GM03348 (cell line): Measurements from ENCODE around the gene ST6GAL1.
"Not testable (repeated sequence)": the region's sequence is repeated elsewhere in the genome, so short reads cannot be mapped to it uniquely, and the experiment has no call there.

ENCODE experiments used
- DNase-seq: peaks from one replicate; pipeline ENCODE4 v3.0.0; 2012; ENCODE audit warnings: low spot score

Gene ST6GAL1

DNA sequence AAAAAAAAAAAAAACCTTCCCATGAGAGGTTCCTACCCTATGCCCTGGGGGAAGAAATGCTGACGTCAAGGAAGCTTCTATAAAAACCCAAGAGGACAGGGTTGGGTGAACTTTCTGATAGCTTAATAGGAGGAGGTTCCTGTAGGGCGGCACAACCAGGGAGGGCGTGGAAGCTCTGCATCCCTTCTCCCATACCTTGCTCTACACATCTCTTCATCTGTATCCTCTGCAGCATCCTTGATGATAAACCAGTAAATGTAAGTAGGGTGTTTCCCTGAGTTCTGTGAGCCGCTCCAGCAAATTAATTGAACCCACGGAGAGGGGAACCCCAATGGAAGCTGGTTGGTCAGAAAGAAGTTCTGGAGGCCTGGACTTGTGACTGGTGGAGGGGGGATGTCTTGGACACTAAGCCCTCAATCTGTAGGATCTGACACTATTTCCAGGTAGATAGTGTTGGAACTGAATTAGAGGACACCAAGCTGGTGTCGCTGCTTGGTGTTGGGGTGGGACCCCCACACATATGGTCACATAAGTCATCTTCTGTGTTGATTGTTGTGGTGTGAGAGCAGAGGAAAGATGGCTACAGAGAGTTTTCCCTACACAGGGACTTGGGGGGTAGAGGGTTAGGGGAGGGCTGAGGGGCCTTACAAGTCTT, 91.5 kb downstream of the ST6GAL1 start:
- no peak for DNase-seq

DNA sequence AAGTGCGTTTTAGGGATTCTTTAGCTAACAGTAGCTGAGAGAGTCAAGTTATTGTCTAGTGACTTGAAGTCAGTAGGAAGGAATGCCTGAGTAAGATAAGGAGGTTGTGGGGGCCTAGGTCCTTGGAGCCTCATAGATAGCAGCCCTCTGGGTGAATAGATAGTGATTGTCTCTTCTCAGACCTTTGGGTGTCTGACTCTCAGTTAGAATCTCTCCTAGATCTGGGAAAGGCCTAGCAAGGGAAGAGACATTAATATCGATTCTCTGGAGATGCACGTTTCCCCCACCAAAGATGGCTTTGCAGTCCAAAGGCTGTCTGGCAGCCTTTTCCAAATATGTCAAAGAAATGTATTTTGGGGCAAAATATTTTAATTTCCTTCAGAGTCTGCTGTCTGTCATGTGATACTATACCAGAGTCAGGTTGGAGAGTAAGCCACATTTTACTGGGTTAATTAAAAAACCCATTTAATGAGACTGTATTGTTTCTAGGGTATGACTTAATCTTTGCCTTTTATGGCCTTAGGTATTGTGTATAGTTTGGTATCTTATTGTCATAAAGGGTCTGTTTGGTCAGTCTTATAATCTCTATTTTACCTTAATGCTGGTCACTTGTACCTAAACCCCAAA, 92.2 kb downstream of the ST6GAL1 start:
- no peak for DNase-seq

DNA sequence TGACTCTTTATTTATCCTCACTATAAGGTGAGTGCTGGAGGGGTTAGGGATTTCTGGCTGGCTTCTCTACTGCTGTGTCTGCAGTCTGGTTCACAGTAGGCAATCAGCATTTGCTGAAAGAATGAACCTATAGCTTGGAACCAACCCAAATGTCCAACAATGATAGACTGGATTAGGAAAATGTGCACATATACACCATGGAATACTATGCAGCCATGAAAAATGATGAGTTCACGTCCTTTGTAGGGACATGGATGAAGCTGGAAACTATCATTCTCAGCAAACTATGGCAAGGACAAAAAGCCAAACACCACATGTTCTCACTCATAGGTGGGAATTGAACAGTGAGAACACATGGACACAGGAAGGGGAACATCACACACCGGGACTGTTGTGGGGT, 93.0 kb downstream of the ST6GAL1 start:
- DNase-seq: not testable (repeated sequence)

DNA sequence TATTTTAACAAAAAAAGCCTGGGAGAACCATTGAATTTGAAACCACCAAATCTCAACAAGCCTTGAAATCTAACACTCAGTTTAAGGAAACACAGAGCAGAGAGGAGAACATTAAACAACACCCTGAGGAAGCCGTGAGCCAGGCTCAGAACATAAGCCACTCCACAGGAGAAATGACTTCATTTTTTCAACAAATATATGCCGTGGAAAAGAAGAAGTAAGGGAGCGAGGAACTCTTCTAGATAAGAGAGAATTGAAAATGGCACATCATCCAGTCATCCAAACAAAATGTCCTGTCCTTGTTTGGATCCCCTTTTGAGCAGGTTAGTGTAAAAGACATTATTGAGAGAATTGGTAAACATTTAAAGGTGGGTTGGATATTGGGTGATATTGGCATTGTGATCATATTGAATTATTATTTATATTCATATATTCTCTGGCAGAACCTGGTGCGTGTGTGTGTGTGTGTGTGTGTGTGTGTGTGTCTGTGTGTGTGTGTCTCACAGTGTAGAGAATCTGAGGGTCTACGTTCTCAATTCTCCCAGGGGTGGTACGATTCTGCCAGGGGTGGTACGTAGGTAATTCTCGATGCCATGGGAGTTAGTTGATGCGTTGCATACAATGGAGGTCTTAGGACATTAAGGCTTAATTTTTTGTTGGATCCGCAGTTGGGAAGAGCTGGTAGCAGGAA, 94.4 kb downstream of the ST6GAL1 start:
- no peak for DNase-seq

DNA sequence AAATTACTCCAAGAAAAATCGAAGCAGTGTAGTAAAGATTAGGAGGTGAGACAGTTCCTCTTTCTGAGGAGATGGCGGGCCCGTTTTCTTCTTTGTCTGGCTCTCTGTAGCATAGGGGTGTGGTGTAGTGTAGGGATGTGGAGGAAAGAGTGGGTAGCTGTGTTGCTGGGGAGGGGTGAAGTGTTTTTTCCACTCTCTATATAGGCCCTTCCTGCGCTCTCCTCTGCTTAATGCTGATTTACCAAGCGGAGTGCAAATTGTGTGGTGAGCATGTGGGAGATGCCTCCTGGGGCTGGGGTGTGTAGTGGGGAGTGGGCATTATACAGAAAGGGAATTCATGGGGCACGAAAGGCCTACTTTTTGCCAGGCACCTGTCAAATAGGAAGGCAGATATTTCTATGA, 94.9 kb downstream of the ST6GAL1 start:
- no peak for DNase-seq

DNA sequence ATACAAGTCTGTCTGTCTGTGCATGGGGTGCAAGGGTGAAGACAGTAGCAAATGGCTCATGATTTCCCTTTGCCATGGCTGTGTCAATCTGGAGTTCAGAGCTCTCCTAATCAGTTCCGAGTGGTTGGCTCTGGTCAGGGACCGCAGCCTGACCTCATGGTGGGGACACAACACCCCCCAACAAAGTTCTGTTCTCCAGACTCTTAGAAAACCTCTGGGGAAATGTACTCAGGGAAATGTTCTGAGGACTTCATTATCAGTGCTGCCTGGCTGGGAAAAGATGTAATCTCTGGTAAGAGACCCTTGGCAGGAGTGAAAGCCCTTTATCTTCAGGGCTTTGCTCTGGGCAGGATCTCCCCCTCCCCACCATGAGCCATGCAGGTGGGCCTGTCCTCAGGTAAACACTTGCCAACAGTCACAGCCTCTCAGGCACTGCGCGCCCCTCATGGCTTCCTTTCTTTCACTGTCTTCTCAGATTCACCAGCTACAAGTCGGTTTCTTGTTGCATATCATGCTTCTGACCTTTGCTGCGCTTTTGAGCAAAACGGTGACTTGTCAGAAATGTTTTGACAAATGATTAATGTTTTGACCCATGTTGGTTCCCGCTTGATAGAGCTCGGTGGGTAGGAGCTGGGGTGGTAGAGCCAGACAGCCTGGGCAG, 95.5 kb downstream of the ST6GAL1 start:
- no peak for DNase-seq

DNA sequence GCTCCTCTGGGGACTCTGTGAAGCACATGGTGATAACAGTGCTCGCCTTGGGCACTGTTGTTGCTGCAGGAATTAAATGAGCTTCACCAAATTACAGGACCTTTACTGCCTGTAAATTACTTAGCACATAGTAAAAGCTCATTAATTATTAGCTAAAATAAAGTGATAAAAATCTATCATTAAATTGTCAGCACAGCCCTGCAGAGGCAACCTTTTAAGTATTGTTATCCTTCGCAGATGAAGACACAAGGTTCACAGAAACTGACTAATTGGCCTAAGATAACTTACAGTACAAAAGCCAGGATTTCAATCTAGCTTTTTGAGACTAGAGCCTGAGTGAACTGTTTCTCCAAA, 96.0 kb downstream of the ST6GAL1 start:
- DNase-seq: no peak

DNA sequence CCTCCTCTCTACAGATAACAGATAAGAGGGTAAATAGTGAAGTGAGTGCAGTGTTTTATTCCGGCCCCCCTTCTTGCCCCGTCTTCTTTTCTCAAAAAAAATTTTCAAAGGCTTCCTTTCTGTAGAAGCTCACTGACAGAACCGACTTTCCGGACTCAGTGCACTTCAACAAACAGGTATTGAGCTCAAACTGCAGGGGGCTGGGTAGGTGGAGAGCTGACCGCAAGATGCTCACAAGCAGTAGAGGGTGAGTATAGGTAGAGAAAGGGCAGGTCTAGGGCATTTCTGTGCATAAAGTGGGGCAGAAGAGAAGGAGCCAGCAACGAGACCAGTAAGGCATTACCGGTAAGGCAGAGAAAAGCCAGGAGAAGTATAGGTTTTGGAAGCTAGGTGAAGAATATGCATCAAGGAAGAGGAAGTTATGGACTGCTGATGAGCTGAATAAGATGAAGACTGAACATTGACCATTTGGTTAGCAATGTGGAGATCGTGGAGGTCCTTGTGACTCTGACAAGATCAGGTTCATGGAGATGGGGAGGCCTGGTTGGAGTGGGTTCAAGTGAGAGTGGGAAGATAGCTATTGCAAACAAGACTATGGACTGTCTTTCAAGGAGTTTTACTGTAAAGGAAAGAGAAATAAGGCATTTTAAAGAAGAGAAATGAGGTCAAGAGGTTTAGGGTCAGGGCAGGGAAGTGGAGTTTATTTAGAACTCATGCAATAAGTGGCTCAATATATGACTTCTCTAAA, 97.4 kb downstream of the ST6GAL1 start:
- no peak for DNase-seq

DNA sequence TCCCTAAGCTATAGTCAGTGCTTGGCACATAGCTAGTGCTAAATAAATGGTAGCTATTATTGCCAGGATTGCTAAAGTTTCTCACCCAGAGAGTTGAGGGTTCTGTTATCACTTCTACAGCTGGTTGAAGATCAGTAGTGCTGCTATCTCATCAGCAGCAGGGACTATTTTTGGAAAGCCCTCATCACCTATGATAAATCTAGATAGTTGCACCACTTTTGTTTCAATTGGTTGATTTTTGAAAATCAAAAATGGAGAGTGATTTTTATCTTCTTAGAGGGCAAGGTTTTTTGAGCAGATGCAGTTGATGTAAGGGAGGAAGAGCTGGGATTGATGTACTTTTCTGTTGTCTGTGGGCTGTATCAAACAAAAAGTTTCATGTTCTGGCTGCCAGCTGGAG, 101.6 kb downstream of the ST6GAL1 start:
- no peak for DNase-seq

DNA sequence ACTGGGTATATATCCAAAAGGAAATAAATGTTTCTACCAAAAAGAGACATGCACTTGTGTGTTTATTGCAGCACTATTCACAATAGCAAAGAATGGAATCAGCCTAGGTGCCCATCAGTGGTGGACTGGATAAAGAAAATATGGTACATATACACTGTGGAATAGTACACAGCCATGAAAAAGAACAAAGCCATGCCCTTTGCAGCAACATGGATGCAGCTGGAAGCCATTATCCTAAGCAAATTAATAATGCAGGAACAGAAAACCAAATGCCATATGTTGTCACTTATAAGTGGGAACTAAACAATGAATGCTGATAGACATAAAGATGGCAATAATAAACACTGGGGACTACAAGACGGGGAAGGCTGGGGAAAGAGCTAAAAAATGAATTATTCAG, 106.1 kb downstream of the ST6GAL1 start:
- DNase-seq: no peak

DNA sequence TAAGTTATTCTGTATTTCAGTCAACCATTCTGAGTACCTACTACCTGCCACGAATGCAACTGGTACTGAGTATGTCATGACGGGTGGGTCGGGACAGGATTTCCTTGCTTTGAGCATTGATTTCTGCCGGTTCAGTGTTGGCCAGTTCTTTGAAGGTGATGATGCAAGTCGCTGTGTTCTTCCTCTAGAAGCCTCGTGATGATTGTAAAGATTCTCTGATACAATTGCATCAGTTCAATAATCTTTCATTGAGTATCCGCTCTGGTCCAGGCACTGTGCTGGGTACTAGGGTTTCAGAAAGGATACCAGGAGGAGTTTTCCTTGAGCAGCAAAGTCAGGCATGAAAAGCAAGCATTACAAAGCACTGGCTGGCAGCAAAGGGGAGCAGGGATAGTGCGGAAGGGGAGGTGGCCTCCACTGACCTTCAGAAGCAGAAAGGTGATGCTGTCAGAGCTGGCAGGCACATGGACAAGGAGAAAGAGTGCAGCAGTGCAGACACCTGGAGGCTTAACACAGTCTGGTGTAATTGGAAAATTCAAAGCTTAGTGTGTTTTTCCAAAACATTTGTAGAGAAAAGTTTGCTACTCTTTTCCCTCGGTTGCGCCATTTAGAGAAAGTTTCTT, 108.9 kb downstream of the ST6GAL1 start:
- no peak for DNase-seq

DNA sequence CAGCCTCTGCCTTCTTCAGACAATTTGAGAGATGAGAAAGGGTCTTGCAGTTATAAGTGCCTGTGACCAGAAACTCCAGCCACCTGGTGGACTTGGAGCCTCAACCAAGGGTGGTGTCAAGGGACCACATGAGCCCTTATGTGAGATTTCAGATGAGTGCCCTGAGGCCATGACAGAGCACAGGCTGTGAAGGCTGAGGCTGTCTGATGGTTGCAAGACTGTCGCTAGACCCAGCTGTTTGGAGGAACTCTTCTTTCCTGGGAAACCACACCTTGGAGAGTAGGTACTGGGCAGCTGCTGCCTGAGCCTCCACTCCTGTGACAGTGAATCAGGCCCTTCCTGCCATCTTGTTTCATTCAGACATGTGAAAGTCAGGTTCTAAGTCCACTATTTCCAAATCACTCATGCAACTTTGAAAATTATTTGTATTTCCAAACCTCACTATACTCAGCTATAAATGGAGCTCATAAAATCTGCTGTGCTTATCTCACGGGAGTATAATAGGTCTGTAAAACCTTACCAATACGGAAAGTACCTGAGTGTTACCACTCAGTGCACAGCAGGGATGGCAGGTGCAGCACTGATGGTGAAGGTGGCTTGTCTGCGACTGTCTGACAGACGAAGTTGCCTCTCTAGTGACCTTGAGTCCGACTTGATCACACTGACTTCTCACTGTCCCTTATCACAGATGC, 109.5 kb downstream of the ST6GAL1 start:
- DNase-seq: no peak

DNA sequence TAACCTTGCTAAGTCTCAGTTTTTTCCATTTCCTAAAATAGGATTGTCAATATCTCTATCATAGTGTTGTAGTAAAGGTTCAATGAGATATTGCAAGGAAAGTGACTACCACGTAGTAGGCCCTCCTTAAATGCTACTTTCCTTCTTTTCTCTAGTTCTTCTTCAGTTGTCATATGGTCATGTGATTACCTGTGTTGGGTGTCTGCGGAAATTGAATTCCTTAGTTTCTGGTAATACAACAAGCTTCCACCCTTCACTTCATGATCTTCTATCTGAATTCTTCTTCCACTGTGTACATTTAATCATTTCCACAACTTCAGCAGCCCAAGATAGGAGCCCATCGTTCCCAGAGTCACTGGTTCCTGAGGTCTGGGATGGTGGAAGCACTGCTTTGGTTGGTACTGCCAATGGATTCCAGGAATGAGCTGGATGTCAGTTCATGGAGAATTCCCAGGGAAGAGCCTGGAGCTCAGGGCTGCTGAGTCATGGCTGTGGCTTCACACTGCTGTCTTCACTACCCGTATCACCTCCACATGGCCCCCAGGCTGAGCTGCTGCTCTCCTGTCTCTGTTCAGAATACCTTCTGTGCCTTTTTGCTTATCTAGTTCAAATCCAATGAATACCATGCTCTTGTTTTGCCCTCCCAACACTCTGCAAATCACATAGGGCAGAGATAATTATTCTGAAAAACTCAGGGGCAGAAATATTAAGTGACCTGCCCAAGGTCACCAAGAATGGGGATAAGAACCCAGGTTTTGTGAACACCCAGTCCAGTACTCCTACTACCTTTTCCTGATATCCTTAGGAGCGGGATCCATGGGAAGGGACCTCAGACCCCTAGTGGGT, 110.4 kb downstream of the ST6GAL1 start:
- DNase-seq: peak; percentile 23

DNA sequence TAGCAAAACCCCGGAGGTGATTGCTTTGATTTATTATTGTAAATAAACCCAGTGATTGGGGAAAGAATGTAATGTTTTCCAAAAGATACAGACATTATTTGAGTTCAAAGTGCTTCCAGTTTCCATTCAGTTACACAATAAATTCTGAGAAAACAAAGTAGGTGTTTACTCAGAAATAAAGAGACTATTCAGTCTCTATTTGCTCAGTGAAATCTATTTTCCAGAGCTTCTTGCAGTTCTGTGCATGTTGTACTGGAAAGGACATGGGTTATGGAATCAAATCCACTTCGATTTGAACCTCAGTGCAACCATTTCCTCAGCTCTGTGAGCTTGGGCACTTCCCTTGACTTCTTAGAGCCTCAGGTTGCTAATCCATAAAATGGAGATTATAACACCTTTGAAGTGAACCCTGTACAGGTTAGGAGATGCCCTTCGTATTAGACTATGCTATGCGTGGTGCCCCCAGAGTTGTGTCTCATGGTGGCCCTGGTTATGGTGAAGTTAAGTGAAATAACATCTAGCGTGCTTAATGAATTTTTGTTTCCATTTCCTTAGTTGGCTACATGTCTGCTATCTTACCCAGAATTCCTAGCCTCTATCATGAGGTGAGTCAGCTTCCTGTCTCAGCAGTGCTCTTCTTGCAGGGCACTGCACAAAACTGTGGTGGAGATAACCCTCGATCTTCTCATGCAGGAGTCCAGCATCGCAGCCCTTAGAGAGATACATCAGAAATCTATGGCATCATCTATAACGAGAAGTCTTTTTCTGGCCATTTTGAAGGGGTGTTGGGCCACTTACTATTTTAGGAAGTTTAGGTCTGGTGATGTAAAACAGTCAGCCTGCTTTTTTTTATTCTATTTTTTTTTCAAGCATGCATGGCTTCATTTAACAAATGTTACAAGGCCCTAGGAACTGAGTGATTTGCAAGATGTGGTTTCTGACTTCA, 111.3 kb downstream of the ST6GAL1 start:
- DNase-seq: no peak

DNA sequence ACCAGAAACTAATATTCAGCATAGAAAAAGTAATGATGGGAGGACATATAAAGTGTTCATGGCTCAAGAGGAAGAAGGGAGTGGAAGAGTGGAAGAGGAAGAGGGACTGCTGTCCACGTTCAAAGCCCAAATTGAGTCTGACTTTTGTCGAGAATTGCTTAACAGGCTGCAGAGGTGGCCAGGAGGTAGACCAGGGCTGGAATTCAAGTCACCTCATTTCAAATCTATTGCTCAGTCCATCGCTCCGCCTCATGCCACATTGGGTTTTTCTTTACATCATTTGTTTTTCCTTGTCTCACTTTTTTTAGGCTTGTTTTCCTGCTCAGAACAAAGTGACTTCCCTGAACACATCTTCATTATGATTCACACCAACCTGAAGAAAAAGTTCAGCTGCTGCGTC, 112.0 kb downstream of the ST6GAL1 start:
- no peak for DNase-seq

DNA sequence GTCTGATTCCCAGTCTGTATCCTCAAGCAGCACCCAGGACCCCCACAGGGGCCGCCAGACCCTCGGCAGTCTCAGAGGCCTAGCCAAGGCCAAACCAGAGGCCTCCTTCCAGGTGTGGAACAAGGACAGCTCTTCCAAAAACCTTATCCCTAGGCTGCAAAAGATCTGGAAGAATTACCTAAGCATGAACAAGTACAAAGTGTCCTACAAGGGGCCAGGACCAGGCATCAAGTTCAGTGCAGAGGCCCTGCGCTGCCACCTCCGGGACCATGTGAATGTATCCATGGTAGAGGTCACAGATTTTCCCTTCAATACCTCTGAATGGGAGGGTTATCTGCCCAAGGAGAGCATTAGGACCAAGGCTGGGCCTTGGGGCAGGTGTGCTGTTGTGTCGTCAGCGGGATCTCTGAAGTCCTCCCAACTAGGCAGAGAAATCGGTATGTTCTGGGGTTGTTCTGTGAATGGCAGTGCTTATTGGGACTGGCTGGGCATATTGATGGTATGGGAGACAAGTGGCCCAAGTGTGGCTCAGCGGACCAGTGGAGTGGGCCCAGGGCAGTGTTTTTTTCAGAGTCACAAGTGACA, 112.6 kb downstream of the ST6GAL1 start:
- DNase-seq: no peak

DNA sequence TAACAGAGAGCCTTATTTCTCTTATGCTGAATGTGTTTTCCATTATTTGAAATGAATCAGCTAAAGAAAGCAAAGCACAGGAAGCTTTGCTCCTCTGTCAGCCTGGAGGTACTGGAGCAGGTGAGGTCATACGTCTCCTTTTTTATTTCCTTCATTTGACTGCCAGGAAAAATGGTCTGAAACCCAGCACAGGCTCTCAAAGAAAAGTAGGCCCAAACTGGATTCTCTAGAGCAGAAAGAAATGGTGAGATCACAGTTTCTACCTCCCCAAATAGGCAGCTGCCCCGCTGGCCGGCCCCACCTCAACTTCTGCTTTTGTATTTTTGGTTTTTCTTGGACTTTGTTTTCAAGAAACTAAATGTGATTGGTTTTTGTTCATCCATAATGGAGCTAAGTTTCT, 113.9 kb downstream of the ST6GAL1 start:
- no peak for DNase-seq

DNA sequence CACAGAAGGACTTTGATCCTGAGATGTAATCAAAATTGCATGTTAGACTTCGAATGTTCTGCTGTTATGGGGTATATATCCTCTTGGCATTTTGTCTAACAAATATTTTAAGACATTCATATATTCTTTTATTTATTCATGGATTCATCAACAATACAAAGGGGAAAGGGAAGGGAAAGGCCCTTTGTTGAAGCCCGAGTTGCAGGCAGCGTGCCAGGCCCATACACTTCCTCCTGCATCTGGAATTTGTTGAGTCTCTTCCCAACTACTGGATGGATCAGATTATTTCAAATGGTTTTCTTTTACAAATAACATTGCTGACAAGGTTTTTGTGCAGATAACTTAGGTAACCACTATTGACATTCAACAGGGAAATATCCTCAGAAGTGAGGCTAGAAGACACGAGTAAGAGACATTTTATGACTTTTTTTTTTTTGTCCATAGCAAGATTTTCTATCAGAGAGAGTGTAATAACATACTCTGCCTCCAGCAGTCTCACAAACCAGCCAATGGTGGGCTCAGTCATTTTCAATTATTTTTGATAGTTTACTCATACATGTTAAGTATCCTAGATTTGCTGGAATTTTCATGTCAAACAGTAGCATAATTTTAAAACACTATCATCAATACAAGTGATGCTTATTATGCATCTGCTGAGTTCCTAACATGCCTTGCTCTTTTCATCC, 114.7 kb downstream of the ST6GAL1 start:
- no peak for DNase-seq
